Measurements from ENCODE around the gene UBXN2A.

GRCh38 chr2:23967846-23968245, 27.6 kb downstream of the UBXN2A start:
- TF ChIP-seq EZH2 (IDR thresholded peaks at IDR 0.05; ENCODE audit: insufficient read depth, poor library complexity, severe bottlenecking) = no peak
- no peak for TF ChIP-seq EZH2phosphoT487 (IDR thresholded peaks at IDR 0.05; ENCODE audit: insufficient read depth, low read depth)

All from GM23248 (cell line).